ENCODE measurements around the gene KCTD3. TPM values are rescaled to one million over a fixed set of nuclear protein-coding genes. Genes with fewer than 3 reads are reported as not detected.
A peak's percentile ranks its signal among the peaks of the same experiment; 100 is the strongest.

The KCTD3 gene
- total RNA-seq, 1 experiment from 2014 or later, result 46.7 TPM

DNA sequence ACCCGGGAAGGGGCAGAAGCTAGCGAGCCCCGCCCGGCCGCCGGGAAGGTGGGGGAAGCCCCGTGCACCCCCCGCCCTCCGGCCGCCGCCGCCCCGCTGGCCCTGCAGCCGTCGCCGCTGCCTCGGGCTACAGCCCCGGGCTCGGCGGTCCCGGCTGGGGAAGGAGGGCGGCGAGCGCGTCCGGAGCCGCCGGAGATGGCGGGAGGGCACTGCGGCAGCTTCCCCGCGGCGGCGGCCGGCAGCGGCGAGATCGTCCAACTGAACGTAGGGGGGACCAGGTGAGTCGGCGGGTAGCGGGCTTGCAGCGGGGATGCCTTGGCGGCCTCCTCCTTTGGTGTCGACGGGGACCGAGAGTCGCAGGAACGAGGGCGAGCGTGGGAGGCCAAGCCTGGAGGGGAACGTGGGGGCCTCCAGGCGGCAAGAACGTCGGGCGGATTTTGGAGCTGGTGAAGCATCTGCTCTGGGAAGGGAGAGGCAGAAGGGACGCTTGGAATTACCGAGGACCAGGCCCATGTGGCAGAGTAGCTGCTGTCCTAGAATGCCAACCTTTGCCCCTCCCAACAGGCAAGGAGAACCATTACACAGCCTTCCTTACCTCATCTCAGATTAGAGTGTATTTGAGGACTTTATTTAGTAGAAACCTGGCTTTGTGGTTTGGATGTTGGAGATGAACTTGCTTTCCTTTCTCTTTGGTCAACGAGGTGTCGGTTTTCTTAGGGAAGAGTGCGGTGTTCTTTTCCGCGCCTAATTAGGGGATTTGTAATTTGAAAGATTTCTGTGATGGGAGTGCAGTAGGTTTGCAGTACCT is 591 bp downstream of the KCTD3 start:
- Histone ChIP-seq H3K36me3 (ENCODE audit: control insufficient read depth in 1 of 2, insufficient read depth in 2 of 2, low read length in 2 of 2) (no peaks in the 10 kb centered on the region), H3K4me2 (ENCODE audit: low read length) (peak overlapping the region; percentile 88), H4K20me1 (ENCODE audit: insufficient read depth) (no peaks in the 10 kb centered on the region; the same call in 1 of the 2 replicates), H3K27me3 (ENCODE audit: insufficient read depth, low read length) (no peaks in the 10 kb centered on the region), H3K9me2 (ENCODE audit: insufficient read depth) (no peaks in the 10 kb centered on the region), H3K9ac (ENCODE audit: low read length) (peak overlapping the region; percentile 90), H3K9me3 (ENCODE audit: control insufficient read depth in 1 of 2, insufficient read depth in 1 of 2, low read depth in 1 of 2, low read length in 2 of 2) (no peaks in the 10 kb centered on the region), H3K4me3 (replicated peaks in 1 of 2; ENCODE audit: low read depth in 1 of 2, low read length in 2 of 2) (peak overlapping the region; percentile 65 to 87), H3K27ac (ENCODE audit: low read depth, low read length) (peak overlapping the region; percentile 95), H2AFZ (ENCODE audit: low read depth, low read length, poor library complexity, severe bottlenecking) (no peak overlapping the region), H3K79me2 (ENCODE audit: insufficient read depth, low read length) (peaks cover 53% of the 10 kb centered on the region), H3K4me1 (ENCODE audit: control insufficient read depth in 1 of 2, insufficient read depth in 2 of 2, low read length in 2 of 2) (peaks cover 10 to 24% of the 10 kb centered on the region in 2 experiments; a peak in 3 of 4 replicates)
- TF ChIP-seq POLR2A (IDR thresholded peaks at IDR 0.05; ENCODE audit: borderline replicate concordance, extremely low read depth, insufficient read depth, insufficient read length), result peak; percentile 15
- no peak; the same call in 1 of the 2 replicates for TF ChIP-seq POLR2AphosphoS5 (IDR thresholded peaks at IDR 0.05; ENCODE audit: low read depth, low read length)
- no peak for TF ChIP-seq ELF1 (IDR thresholded peaks at IDR 0.05; ENCODE audit: borderline replicate concordance, low read depth)
- no peak for TF ChIP-seq YY1 (IDR thresholded peaks at IDR 0.05; ENCODE audit: extremely low read depth, insufficient replicate concordance, low read depth, low read length)
- peak; percentile 39 for TF ChIP-seq SIN3A (IDR thresholded peaks at IDR 0.05; ENCODE audit: low read depth)
- TF ChIP-seq EGR1 (IDR thresholded peaks at IDR 0.05; ENCODE audit: low read depth), result no peak
- peak; percentile 68 for TF ChIP-seq TCF7L2 (IDR thresholded peaks at IDR 0.05; ENCODE audit: borderline replicate concordance, extremely low read depth, insufficient read depth, insufficient read length)
- no peak for TF ChIP-seq SRF (IDR thresholded peaks at IDR 0.05; ENCODE audit: low read depth)
- TF ChIP-seq, protein P1, sequence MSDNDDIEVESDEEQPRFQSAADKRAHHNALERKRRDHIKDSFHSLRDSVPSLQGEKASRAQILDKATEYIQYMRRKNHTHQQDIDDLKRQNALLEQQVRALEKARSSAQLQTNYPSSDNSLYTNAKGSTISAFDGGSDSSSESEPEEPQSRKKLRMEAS (IDR thresholded peaks at IDR 0.05), result peak; percentile 71
- no peak for TF ChIP-seq ZNF274 (IDR thresholded peaks at IDR 0.05; ENCODE audit: low read depth, low read length)
- TF ChIP-seq ZFX (IDR thresholded peaks at IDR 0.05), result peak; percentile 96
- TF ChIP-seq, protein P2, sequence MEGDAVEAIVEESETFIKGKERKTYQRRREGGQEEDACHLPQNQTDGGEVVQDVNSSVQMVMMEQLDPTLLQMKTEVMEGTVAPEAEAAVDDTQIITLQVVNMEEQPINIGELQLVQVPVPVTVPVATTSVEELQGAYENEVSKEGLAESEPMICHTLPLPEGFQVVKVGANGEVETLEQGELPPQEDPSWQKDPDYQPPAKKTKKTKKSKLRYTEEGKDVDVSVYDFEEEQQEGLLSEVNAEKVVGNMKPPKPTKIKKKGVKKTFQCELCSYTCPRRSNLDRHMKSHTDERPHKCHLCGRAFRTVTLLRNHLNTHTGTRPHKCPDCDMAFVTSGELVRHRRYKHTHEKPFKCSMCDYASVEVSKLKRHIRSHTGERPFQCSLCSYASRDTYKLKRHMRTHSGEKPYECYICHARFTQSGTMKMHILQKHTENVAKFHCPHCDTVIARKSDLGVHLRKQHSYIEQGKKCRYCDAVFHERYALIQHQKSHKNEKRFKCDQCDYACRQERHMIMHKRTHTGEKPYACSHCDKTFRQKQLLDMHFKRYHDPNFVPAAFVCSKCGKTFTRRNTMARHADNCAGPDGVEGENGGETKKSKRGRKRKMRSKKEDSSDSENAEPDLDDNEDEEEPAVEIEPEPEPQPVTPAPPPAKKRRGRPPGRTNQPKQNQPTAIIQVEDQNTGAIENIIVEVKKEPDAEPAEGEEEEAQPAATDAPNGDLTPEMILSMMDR (IDR thresholded peaks at IDR 0.05 in 2 of 3, conservative IDR thresholded peaks at IDR 0.05 in 1 of 3; ENCODE audit: borderline replicate concordance in 1 of 3, insufficient read depth in 1 of 3, low read depth in 2 of 3, low read length in 2 of 3), result no peak
- no peak for TF ChIP-seq CBX3 (IDR thresholded peaks at IDR 0.05; ENCODE audit: low read depth)
- ChIA-PET POLR2A (no interaction called here), CTCF (interaction anchor here (1.0 kb wide), 1 partner anchor 18 kb away, joined by 4 read pairs; no protein-coding TSS in a partner anchor), RAD21 (ENCODE audit: low non-redundant PET in 1 of 2, low total read pairs in 2 of 2, uncharacterized antibody in 2 of 2, unreplicated experiment in 2 of 2) (no interaction called here)
- intact Hi-C loops (cut with micrococcal nuclease), result no loop called here
- ATAC-seq (peak; percentile 66), DNase-seq (ENCODE audit: low read depth, low spot score) (no peak)
- BruUV-seq (replicated peaks), result no TSS peak
